GM11168 (cell line): ENCODE data around the gene DDI2.
"Not testable (repeated sequence)": the region's sequence is repeated elsewhere in the genome, so short reads cannot be mapped to it uniquely, and the experiment has no call there.

Experiments
- in situ Hi-C: fragments of 300-500 bp; cut with MboI; formaldehyde crosslinking; loops from one replicate; pipeline ENCODE4 v1.12.0; 2022; ENCODE audit warnings: low sequenced_read_pairs; ENCODE audit not compliant: unreplicated experiment

DDI2 gene

DNA sequence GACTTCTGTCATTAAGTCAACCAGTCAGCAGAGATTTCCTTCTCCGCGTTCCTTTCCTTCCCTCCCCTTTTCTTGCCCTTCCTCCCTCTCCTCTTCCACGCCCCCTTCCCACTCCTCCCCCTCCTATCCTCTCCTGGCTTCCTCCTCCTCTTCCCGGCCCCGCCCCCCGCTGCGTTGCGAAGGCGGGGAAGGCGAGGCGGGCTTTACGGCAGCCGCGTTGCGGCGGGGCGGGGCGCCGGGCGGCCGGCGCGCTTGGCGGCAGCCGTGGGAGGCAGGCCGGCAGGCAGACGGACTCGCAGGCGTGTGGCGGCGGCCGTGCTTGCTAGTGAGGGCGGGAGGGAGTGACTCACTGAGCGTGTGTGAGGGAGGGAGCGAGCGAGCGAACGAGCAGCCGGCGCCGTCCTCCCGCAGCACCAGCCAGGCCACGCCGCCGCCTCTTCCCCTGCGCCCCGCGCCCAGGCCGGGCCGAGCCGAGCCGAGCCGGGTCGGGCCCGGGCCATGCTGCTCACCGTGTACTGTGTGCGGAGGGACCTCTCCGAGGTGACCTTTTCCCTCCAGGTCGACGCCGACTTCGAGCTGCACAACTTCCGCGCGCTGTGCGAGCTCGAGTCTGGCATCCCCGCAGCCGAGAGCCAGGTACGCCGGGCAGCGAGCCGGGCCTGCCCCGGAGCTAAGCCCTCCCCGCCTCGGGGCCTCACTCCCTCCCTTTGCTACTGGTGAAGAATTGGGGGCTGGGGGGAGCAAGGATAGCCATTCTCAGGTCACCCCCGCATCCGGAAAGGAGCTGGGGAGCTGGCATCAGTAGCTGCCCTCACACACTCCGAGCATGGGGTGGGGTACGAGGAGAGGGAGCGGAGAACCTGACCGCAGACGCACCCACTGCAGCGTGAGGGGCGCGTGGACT is at the start of gene DDI2:
DDI2 (plus strand) TSS at position 286 of the 904 bp plus-strand sequence; CDS start at position 499, 213 bp downstream.
- in situ Hi-C loops: no loop called here

- in situ Hi-C loops: no loop called here
Observed at GRCh38 chr1:15568387-15569073, 48.7 kb upstream of the DDI2 start.

DNA sequence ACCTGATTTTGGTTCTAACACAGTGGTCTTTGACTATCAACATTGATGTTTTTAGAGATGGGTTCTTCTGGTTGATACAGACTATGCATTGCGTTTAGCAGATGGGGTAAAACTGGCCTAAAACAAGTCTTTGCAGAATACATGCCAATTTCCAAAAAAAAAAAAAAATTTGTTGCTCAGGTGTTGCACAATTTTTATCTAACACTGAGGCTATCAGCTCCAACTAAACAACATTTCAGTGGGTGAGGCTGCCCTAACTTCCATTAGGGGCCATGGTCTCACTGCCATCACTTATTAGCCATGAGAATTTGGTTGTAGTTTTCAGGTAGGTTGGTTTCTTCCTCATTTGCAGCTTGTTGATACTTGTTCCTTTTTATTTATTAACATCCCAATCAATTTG is 46.4 kb upstream of the DDI2 start:
- in situ Hi-C loops: no loop called here

DNA sequence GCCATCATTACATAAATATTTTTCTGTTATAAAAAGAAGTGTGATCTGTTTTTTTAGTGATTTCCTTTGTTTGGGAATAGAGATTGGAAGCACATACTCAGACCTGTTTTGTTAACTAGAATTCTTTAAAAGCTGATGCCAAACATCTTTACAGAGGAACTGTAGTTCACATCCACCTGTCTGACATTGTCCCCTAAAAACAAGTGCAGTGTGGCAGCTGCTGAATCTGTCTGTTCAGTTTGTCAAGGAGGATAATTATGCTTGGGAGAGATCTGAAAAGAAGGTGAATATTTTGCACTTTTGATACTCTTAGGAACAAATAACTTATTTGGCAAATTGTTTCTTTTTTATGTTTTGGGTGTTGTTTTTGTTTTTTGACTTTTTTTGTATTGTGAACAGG is 46.0 kb upstream of the DDI2 start:
- in situ Hi-C loops: no loop called here

DNA sequence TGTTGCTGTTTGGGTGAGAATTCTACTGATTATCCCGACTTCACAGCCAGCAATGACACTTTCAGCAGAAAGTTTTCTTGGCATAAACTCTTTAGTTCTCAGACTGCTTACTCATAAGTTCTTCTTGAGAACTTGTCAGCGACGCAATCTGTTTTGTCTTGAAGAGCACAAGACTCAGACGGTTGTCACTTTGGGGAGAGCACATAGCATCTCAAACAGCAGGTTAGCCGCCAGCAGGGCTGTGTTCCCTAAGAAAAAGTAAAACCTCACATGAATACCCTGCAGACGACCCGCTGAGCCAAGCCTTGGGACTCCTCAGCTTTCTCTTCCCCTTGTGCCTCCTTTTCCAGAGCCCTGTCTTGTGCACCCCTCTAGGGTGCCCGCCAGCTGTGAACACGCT is 43.8 kb upstream of the DDI2 start:
- in situ Hi-C loops: no loop called here

- in situ Hi-C loops: no loop called here
Observed at GRCh38 chr1:15574741-15575140, 42.5 kb upstream of the DDI2 start.

DNA sequence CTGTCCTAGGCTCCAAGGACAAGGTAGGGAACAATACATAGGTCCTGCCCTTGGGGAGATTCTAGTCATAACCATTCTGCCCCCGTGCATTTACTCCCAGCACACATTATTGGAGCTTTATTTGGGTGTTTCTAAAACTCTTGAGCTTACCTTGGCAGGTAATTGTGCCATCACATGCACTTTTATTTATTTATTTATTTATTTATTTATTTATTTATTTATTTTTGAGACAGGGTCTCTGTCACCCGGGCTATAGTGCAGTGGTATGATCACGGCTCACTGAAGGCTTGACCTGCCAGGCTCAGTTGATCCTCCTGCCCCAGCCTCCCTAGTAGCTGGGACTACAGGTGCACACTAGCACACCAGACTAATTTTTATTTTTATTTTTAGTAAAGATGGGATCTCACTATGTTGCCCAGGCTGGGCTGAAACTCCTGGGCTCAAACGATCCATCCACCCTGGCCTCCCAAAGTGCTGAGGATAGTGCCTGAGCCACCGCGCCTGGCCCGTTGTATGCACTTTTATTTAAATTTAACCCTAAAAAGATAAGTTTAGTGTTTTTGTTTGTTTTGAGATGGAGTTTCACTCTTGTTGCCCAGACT is 41.6 kb upstream of the DDI2 start:
- in situ Hi-C loops: no loop called here

DNA sequence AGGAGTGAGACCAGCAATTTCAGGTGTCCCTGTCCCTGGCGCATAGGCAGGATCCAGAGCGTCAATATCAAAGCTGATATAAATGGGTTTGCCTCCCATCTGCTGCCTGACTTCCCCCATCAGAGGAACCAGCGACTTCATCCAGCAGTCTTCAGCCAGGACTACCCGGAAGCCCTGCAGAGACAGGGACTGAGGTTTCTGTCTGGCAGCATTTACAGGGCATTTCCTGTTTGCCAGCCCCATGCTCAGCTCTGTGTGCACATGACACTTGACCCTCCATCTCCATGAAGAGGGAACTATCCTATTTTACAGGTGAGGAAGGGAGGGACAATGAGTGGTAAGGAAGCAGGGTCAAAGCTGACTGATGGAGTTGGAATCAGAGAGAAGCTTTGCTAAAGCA is 39.6 kb upstream of the DDI2 start:
- in situ Hi-C loops: no loop called here

- in situ Hi-C loops: no loop called here
Observed at GRCh38 chr1:15578921-15579682, 38.2 kb upstream of the DDI2 start.

GRCh38 chr1:15579683-15580047 is 37.6 kb upstream of the DDI2 start:
- in situ Hi-C loops: no loop called here

DNA sequence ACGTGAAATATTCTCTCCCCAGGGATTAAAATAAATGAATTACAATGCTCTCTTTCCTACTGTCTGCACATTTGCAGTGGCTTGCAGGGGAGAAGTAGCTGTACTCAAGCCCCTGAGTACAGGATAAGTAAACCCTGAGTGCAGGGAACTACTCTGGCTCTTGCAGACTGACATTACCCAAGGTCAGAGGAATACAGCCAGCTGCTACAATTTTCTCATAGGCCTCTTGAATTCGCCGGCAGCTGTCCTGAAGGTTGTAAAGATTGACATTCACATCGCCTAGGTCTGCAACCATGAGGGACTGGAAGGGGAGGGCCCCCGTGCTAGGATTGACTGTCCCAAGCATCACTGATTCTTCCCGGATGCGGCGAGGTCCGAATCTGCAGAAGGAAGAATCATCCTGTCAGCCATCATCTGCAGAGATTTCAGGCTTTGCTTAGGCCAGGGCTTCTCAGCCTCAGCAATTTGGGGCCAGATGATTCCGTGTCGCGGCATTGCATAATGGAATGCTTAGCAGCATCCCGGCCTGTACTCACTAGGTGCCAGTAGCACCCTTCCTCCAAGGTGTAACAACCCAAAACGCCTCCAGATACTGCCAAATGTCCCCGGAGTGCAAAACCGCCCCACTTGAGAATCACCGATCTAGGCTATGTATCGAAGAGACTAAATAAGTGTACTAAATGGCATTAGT is 34.1 kb upstream of the DDI2 start:
- in situ Hi-C loops: no loop called here

DNA sequence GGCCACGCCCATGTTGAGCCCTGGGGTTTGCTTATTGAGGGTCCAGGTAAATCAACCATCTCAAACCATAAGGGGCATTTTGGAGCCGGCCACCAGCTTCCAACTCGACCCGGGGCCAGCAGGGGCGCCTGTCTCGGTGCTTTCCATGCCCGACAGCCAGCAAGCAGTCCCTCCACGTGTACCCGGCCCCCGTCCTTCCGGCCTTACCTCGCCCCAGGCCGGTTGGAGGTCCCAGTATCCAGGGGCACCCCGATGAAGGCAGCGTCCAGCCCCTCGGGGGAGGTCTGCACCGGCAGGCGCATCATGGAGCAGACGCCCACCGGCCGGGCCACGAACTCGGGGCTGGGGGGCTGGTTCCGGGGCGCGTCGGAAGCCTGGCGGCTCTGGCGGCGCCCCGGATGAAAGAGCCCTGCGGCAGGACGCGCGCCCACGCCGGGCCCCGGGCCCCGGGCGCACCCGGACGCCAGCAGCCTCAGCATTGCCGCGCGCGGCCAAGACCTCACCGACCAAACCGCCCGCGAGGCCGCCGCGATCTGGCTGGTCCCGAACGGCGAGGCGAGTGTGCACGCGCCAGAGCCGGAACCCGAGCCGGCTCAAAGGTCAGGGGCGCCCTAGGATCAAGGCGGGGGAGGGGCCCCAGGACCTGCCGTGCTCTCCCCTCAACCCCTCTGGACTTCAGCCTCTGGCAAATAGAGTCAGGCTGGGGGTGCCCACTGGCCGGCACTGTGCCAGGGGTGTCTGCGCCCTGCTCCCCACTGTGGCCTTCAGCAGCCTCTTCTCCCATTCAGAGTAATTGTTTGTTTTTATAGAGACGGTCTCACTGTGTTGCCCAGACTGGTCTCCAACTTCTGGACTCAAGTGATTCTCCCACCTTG is 32.5 kb upstream of the DDI2 start, which contains the start of gene AGMAT:
AGMAT (minus strand) TSS at position 563 of the 875 bp plus-strand sequence; CDS start at position 479, 84 bp downstream.
- in situ Hi-C loops: no loop called here

GRCh38 chr1:15592285-15592684 is 25.0 kb upstream of the DDI2 start:
- in situ Hi-C loops: no loop called here

DNA sequence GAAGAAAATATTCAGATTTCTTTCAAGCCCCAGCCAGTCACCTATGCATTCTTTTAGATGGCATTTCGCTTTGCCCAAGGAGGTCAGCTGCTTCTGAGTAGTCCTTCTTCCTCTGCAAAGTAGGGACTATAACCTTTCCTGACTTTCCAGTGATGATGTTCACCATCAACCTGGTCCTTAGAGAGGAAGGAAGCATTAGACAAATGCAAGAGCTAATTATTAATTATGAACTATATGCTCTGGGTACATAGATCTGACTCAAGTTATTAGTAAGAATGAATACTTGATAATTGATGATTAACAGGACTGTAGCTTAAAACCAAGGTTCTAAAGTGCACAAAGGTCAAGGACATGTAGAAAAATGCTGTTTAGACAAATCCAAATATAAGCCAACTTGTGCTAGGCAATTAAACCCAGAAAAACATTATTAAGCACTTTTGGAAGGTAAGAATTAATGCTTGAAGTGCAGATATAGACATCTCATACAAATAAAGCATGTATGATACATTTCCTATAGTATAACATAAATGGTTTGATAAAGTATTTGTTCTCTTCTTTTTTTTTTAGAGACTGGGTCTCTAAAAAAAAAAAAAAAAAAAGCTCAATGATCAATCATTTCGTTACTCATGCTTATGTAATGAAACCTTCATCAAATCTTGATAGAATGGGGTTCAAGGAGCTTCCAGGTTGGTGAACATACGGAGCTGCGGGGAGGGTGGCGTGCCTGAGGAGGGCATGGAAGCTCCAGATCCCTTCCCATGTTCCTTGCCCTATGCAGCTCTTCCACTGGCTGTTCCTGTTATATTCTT is 21.2 kb upstream of the DDI2 start:
- in situ Hi-C loops: no loop called here

GRCh38 chr1:15598436-15598835 is 18.8 kb upstream of the DDI2 start:
- in situ Hi-C loops: no loop called here

DNA sequence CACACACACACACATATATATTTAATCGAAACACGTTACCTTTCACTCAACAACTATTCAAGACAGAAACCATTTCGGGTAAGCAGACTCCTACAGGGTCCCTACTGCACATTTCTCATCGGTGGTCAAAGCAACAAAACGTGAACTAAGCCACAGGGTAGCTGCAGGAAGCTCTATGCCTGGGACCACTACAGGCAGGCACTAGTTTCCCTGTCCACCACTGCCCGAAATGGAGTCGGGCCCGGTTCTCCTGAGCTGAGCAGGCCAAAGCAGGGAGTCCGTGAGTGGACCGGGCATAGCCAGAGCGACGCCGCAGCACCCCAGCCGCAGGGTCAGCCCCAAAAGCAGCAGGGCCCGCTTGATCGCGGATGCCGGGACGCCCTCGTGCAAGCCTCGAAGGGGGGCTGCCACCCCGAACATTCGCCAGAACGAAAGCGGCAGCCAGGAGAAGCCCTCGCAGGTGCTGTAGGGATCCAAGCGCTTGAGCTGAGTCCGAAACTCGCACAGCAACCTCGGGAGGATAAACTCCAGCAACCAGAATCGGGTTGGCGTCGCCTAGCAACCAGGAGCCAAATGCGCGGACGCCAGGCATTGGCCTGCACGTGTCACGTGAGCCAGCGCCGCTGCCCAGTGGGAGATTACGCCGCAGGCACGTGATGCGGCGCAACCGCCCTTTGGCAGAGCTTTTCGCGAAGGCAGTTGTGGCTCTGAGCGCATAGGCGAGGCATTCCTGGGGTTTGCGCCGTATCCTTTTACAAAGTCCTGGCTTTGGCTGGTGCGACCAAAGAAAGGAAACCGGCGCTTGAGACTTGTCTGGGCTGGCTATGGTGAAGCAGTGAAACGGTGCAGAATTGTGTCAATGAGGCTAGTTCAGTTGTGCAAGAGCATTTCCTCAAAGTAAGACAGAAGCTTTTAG is 13.9 kb upstream of the DDI2 start:
- in situ Hi-C loops: no loop called here

DNA sequence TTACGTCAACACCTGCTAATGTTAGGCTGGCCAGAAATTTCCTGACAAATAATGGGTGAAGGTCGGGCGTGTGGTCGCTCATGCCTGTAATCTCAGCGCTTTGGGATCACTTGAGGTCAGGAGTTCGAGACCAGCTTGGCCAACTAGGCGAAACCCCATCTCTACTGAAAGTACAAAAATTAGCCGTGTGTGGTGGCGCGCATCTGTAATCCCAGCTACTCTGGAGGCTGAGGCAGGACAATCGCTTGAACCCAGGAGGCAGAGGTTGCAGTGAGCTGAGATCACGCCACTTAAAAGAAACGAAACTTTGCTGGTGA is 13.3 kb upstream of the DDI2 start:
- in situ Hi-C loops: not testable (repeated sequence)
